Fibroblast of skin of back (primary cell): ENCODE measurements around the gene DNAH6.
"Not testable (repeated sequence)": the region's sequence is repeated elsewhere in the genome, so short reads cannot be mapped to it uniquely, and the experiment has no call there.

ENCODE experiments used
- DNase-seq: peaks from one replicate; pipeline ENCODE4 v3.0.0-alpha.2; 2013

Gene DNAH6

DNA sequence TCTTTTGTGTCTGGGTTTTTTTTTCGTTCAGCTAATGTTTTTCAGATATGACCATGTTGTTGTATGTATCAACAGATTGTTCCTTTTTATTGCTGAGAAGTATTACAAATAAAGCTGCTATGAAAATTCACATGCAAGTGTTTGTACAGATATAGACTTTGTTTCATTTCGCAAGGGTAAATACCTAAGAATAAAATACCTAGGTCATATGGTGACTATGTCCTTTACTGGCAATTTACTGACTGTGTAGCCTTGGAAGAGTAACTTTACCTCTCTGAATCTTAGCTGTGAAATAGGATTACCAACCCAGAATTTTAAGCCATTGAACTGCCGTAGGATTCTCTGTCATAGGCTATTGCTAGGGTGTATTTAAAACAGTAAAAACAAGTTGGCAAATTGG, 19.0 kb upstream of the DNAH6 start:
- no peak for DNase-seq

- no peak for DNase-seq
Observed at GRCh38 chr2:84498150-84498799, 18.0 kb upstream of the DNAH6 start.

DNA sequence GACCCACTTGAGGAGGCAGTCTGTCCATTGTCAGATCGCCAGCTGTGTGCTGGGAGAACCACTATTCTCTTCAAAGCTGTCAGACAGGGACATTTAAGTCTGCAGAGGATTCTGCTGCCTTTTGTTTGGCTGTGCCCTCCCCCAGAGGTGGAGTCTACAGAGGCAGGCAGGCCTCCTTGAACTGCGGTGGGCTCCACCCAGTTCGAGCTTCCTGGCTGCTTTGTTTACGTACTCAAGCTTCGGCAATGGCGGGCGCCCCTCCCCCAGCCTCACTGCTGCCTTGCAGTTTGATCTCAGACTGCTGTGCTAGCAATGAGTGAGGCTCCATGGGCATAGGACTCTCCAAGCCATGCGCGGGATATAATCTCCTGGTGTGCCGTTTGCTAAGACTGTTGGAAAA, 5.3 kb upstream of the DNAH6 start:
- not testable (repeated sequence) for DNase-seq

DNA sequence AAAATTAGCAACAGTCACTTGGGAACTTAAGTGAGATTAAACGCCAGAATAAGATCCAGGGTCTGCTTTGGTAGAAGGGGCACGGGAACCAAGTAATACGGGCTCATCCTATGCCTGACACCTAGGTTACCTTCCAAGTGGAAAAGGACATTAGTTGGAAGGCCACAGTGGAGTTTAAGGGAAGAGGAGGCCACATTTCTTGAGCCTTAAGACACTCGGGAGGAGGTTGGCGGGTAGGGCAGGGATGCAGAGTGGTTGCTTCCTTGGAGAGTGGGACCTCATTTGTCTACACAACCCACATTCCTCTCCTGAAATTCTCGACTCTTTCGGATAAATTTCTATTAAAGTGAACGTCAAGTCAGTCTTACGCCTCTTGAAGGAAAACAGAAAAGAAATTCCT, 510 bp upstream of the DNAH6 start:
- DNase-seq, result no peak

DNA sequence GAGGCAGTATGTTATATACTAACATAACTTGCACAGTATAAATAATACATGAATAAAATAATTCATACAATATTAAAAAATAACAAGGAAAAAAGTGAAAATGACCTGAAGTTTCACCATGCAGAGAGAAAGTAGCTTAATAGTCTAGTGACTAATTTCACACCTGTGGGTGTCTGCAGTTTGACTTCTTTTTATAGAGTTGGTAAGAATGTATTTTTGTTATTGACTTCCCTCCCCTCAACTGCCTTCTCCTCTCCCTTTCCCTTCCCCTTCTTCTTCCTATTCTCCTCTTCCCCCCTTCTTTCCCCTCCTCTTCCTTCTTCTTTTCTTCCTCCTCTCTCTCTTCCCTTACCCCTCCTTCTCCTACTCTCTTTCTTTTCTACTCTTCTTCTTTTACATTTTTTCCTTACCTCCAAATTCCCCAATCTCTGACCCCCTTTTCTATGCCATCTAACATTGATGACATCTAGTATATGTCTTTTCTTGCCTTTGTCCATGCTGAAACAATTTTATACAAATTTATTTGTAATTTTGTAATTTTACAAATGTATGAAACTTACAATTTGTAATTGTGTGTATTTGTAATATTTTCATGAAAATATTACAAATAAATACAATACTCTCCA, 3.1 kb downstream of the DNAH6 start:
- DNase-seq, result no peak

GRCh38 chr2:84526562-84526961, 10.3 kb downstream of the DNAH6 start:
- DNase-seq, result no peak

GRCh38 chr2:84527137-84528129, 11.1 kb downstream of the DNAH6 start:
- DNase-seq, result no peak

GRCh38 chr2:84532291-84532690, 16.0 kb downstream of the DNAH6 start:
- no peak for DNase-seq

GRCh38 chr2:84534225-84534624, 17.9 kb downstream of the DNAH6 start:
- DNase-seq, result no peak

GRCh38 chr2:84537251-84537650, 21.0 kb downstream of the DNAH6 start:
- DNase-seq, result no peak

GRCh38 chr2:84539729-84540128, 23.4 kb downstream of the DNAH6 start:
- DNase-seq, result no peak

GRCh38 chr2:84545005-84545404, 28.7 kb downstream of the DNAH6 start:
- no peak for DNase-seq

DNA sequence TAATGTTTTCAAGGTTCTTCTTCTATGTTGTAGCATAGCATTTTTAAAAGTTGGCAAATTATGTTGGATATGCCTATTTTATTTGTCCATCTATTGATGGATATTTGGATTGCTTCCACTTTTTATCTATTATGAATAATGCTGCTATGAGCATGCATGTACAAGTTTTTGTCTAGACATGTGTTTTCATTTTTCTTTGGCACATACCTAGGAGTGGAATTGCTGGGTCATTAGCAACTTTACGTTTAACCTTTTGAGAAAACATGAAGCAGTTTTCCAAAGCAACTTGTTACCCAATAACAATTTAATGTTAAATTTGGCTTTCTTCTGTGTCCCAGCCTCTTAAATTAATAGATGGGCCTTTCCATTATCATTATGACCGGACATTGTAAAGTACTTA, 30.3 kb downstream of the DNAH6 start:
- DNase-seq, result no peak

GRCh38 chr2:84548303-84548702, 32.0 kb downstream of the DNAH6 start:
- DNase-seq, result no peak

- DNase-seq, result no peak
Observed at GRCh38 chr2:84550916-84551315, 34.6 kb downstream of the DNAH6 start.

GRCh38 chr2:84551526-84551925, 35.2 kb downstream of the DNAH6 start:
- not testable (repeated sequence) for DNase-seq

GRCh38 chr2:84556190-84556589, 39.9 kb downstream of the DNAH6 start:
- no peak for DNase-seq

DNA sequence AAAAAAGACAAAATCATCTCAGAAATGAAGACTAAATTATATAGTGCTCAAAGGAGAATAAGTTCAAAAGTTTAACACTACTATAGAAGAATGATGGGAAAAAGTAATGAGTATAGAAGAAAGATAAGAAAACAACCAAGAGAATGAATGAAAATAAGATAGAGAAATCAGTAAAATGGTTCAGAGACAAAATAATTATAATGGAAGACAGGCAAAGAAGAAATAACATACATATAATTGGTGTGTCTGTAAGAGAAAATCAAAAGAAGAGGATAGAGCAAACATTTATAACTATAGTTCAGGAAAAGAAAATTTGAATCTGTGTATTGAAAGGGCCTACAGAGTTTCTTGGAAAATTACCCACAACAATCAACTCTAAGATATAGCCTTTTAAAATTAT, 43.5 kb downstream of the DNAH6 start:
- DNase-seq, result no peak

GRCh38 chr2:84579661-84580060, 63.4 kb downstream of the DNAH6 start:
- no peak for DNase-seq

- no peak for DNase-seq
Observed at GRCh38 chr2:84603911-84604310, 87.6 kb downstream of the DNAH6 start.

GRCh38 chr2:84613082-84613481, 96.8 kb downstream of the DNAH6 start:
- DNase-seq, result no peak

GRCh38 chr2:84619794-84620371, 103.6 kb downstream of the DNAH6 start:
- no peak for DNase-seq

DNA sequence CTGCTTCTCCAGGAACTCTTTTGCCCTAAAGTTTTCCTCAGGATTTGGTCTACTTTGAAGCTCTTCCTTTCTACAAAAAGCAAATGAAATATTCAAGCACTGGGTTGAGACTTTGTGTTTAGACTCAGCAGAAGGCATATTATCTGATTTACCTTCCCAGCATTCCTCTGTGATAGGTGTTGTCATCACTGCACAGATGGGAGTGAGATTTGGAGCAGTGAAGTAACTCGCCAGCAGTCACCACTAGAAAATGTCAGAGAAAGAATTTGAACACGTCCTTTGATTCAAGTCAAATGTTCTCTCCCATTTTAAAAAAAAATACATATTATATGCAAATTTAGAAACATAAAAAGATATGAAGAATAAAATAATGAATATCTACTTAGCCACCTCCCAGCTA, 112.2 kb downstream of the DNAH6 start:
- DNase-seq, result no peak
